Measurements from ENCODE around the gene SYNC. TPM values are rescaled to one million over a fixed set of nuclear protein-coding genes. Genes with fewer than 3 reads are reported as not detected.

SYNC gene
- total RNA-seq, 1 donor from 2014 or later, result 13.0 TPM

GRCh38 chr1:32719681-32720275, 17.2 kb upstream of the SYNC start:
- no peak overlapping the region for H3K27ac ChIP-seq
- TF ChIP-seq POLR2AphosphoS5 (IDR thresholded peaks at IDR 0.05; ENCODE audit: insufficient read depth in 1 of 2, low read depth in 1 of 2) (no peak), CTCF (IDR thresholded peaks at IDR 0.05) (no peak), POLR2A (IDR thresholded peaks at IDR 0.05) (no peak)
- H3K9me3 ChIP-seq, result no peaks in the 10 kb centered on the region
- no peak overlapping the region for H3K4me3 ChIP-seq
- H3K36me3 ChIP-seq, result no peaks in the 10 kb centered on the region
- no peak for DNase-seq (ENCODE audit: extremely low spot score in 2 of 2)
- intact Hi-C loops (cut with DNase I), result loop anchor here (10.0 kb wide), 1 partner anchor 155 kb away; the partner anchor contains the start of gene FNDC5
- H3K27me3 ChIP-seq, result no peaks in the 10 kb centered on the region
- peaks cover 4% of the 10 kb centered on the region for H3K4me1 ChIP-seq

- no peak overlapping the region for H3K27ac ChIP-seq
Measured at GRCh38 chr1:32718527-32718926, 16.0 kb upstream of the SYNC start.

GRCh38 chr1:32718036-32718435, 15.5 kb upstream of the SYNC start:
- Histone ChIP-seq H3K9me3 (no peaks in the 10 kb centered on the region), H3K4me1 (no peaks in the 10 kb centered on the region), H3K4me3 (no peak overlapping the region), H3K36me3 (no peaks in the 10 kb centered on the region), H3K27me3 (no peaks in the 10 kb centered on the region), H3K27ac (no peak overlapping the region)
- no peak for DNase-seq (ENCODE audit: extremely low spot score in 2 of 2)
- intact Hi-C loops (cut with DNase I), result loop anchor here (10.0 kb wide), 1 partner anchor 157 kb away; the partner anchor contains the start of gene FNDC5
- TF ChIP-seq POLR2AphosphoS5 (IDR thresholded peaks at IDR 0.05; ENCODE audit: insufficient read depth in 1 of 2, low read depth in 1 of 2) (no peak), POLR2A (IDR thresholded peaks at IDR 0.05) (no peak), CTCF (IDR thresholded peaks at IDR 0.05) (no peak)

More at GRCh38 chr1:32718527-32718926, 16.0 kb upstream of the SYNC start:
- no peak for DNase-seq (ENCODE audit: extremely low spot score in 2 of 2)
- H3K4me3 ChIP-seq, result no peak overlapping the region
- no peaks in the 10 kb centered on the region for H3K27me3 ChIP-seq
- no peaks in the 10 kb centered on the region for H3K4me1 ChIP-seq
- no peaks in the 10 kb centered on the region for H3K9me3 ChIP-seq
- intact Hi-C loops (cut with DNase I), result loop anchor here (10.0 kb wide), 1 partner anchor 156 kb away; the partner anchor contains the start of gene FNDC5
- no peaks in the 10 kb centered on the region for H3K36me3 ChIP-seq
- TF ChIP-seq POLR2AphosphoS5 (IDR thresholded peaks at IDR 0.05; ENCODE audit: insufficient read depth in 1 of 2, low read depth in 1 of 2), result no peak

GRCh38 chr1:32717503-32717902, 14.9 kb upstream of the SYNC start:
- intact Hi-C loops (cut with DNase I), result loop anchor here (10.0 kb wide), 1 partner anchor 157 kb away; the partner anchor contains the start of gene FNDC5
- Histone ChIP-seq H3K27ac (peak overlapping the region; percentile 59), H3K4me3 (no peak overlapping the region), H3K27me3 (no peaks in the 10 kb centered on the region), H3K36me3 (no peaks in the 10 kb centered on the region), H3K9me3 (no peaks in the 10 kb centered on the region), H3K4me1 (no peaks in the 10 kb centered on the region)
- TF ChIP-seq POLR2AphosphoS5 (IDR thresholded peaks at IDR 0.05; ENCODE audit: insufficient read depth in 1 of 2, low read depth in 1 of 2), result no peak
- no peak for TF ChIP-seq CTCF (IDR thresholded peaks at IDR 0.05)
- no peak for TF ChIP-seq POLR2A (IDR thresholded peaks at IDR 0.05)
- no peak for DNase-seq (ENCODE audit: extremely low spot score in 2 of 2)

- H3K4me1 ChIP-seq, result peaks cover 4% of the 10 kb centered on the region
- intact Hi-C loops (cut with DNase I), result loop anchor here (10.0 kb wide), 1 partner anchor 158 kb away; the partner anchor contains the start of gene FNDC5
- no peaks in the 10 kb centered on the region for H3K36me3 ChIP-seq
- TF ChIP-seq POLR2AphosphoS5 (IDR thresholded peaks at IDR 0.05; ENCODE audit: insufficient read depth in 1 of 2, low read depth in 1 of 2) (peak; percentile 62 to 80), CTCF (IDR thresholded peaks at IDR 0.05) (no peak)
- peak overlapping the region; percentile 62 for H3K27ac ChIP-seq
- no peaks in the 10 kb centered on the region for H3K27me3 ChIP-seq
- no peak for DNase-seq (ENCODE audit: extremely low spot score in 2 of 2)
- no peaks in the 10 kb centered on the region for H3K9me3 ChIP-seq
- H3K4me3 ChIP-seq, result no peak overlapping the region
Measured at GRCh38 chr1:32716312-32717148, 14.0 kb upstream of the SYNC start.
